A673 (cell line): Measurements from ENCODE around the gene RMDN3. TPM values are rescaled to one million over a fixed set of nuclear protein-coding genes. Genes with fewer than 3 reads are reported as not detected.

ENCODE experiments used
- BruUV-seq: library from RNA; stranded (reverse); fragments of 400-500 nt; replicated peaks from 2 replicates; lab custom pipeline; 2021; lab: Mats Ljungman, UMichigan
- CTCF ChIA-PET: fragments of 300-600 bp; sonication (Branson Sonifier 250); formaldehyde crosslinking; loops from one replicate; lab custom pipeline; 2022; ENCODE audit warnings: antibody characterized with exemption; lab: Charles Lee
- POLR2A ChIA-PET: fragments of 300-600 bp; sonication (Branson Sonifier 250); formaldehyde crosslinking; loops from one replicate; lab custom pipeline; 2022; ENCODE audit warnings: antibody characterized with exemption; ENCODE audit not compliant: low non-redundant PET; lab: Charles Lee
- DNase-seq: peaks from one replicate; pipeline ENCODE4 v3.0.0-alpha.2; 2015; ENCODE audit warnings: low spot score
- H3K27ac ChIP-seq: fragments of 200-600 bp; sonication (generic); 2 replicates; pipeline ENCODE4 v1.5.1; 2016; ENCODE audit warnings: mixed run types, low read depth, mild to moderate bottlenecking, mixed read lengths, antibody characterized with exemption, low read length; ENCODE audit not compliant: poor library complexity, severe bottlenecking
- H3K27me3 ChIP-seq: fragments of 200-600 bp; sonication (generic); replicated peaks from 2 replicates; pipeline ENCODE4 v1.6.1; 2017; ENCODE audit warnings: mixed run types, low read depth, mild to moderate bottlenecking, mixed read lengths, antibody characterized with exemption, low read length; ENCODE audit not compliant: insufficient read depth, poor library complexity
- H3K36me3 ChIP-seq: fragments of 200-600 bp; sonication (generic); 2 replicates; pipeline ENCODE4 v1.6.1; 2016; ENCODE audit warnings: mixed run types, mild to moderate bottlenecking, mixed read lengths, antibody characterized with exemption, low read length; ENCODE audit not compliant: insufficient read depth, poor library complexity, severe bottlenecking
- H3K4me1 ChIP-seq: fragments of 200-600 bp; sonication (generic); 2 replicates; pipeline ENCODE4 v1.6.1; 2017; ENCODE audit warnings: mixed run types, mild to moderate bottlenecking, mixed read lengths, antibody characterized with exemption, low read length; ENCODE audit not compliant: insufficient read depth, poor library complexity, severe bottlenecking
- H3K4me3 ChIP-seq: fragments of 200-600 bp; sonication (generic); 2 replicates; pipeline ENCODE4 v1.5.1; 2016; ENCODE audit warnings: low read depth, mixed run types, mild to moderate bottlenecking, mixed read lengths, low read length; ENCODE audit not compliant: poor library complexity, severe bottlenecking
- H3K9me3 ChIP-seq: fragments of 200-600 bp; sonication (generic); 2 replicates; pipeline ENCODE4 v1.6.1; 2016; ENCODE audit warnings: mixed run types, low read depth, mild to moderate bottlenecking, mixed read lengths, antibody characterized with exemption, low read length; ENCODE audit not compliant: poor library complexity, severe bottlenecking
- CTCF ChIP-seq: fragments of 300-800, 200-600 bp; sonication (generic); conservative IDR thresholded peaks from 2 replicates; pipeline ENCODE4 v1.5.1; 2017; ENCODE audit warnings: low read depth, mild to moderate bottlenecking, antibody characterized with exemption, low read length, moderate library complexity, mixed read lengths
- EZH2 ChIP-seq: fragments of 200-600 bp; sonication (generic); IDR thresholded peaks from 2 replicates; pipeline ENCODE4 v1.6.1; 2017; ENCODE audit warnings: borderline replicate concordance, low read depth, mild to moderate bottlenecking, mixed read lengths, antibody characterized with exemption, low read length; ENCODE audit not compliant: poor library complexity, severe bottlenecking
- intact Hi-C: fragments of 100-400 bp; cut with micrococcal nuclease; formaldehyde crosslinking; loops from one replicate; pipeline ENCODE4 v1.10.0; 2022; ENCODE audit not compliant: unreplicated experiment
- total RNA-seq: library from RNA; stranded (reverse); gene quantifications from 2 replicates; pipeline ENCODE4 v1.2.3, GENCODE V29; 2021

The RMDN3 gene
- total RNA-seq, 1 experiment from 2014 or later = 50.8 TPM

DNA sequence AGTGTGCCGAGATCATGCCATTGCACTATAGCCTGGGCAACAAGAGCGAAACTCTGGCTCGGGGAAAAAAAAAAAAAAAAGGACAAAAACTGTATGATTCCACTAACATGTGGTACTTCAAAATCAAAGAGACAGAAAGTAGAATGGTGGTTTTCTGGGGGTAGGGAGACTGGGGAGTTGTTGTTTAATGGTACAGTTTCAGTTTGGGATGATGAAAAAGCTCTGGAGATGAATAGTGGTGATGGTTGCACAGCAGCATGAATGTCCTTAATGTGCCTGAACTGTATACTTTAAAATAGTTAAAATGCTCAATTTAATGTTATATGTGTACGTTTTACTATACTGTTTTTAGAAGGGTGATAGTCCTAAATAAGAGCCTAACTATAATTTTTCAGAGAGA, 32.7 kb downstream of the RMDN3 start:
- TF ChIP-seq CTCF (no peak), EZH2 (no peak)
- no peak for DNase-seq
- Histone ChIP-seq H3K4me3 (no peak overlapping the region), H3K9me3 (no peaks in the 10 kb centered on the region), H3K27ac (no peak overlapping the region), H3K27me3 (no peaks in the 10 kb centered on the region), H3K4me1 (peaks cover 19% of the 10 kb centered on the region), H3K36me3 (peaks cover 47% of the 10 kb centered on the region)
- intact Hi-C loops = no loop called here
- no TSS peak for BruUV-seq
- ChIA-PET POLR2A (no interaction called here), CTCF (interaction anchor here (1.1 kb wide), 1 partner anchor 24 kb away, joined by 3 read pairs; no protein-coding TSS in a partner anchor)

DNA sequence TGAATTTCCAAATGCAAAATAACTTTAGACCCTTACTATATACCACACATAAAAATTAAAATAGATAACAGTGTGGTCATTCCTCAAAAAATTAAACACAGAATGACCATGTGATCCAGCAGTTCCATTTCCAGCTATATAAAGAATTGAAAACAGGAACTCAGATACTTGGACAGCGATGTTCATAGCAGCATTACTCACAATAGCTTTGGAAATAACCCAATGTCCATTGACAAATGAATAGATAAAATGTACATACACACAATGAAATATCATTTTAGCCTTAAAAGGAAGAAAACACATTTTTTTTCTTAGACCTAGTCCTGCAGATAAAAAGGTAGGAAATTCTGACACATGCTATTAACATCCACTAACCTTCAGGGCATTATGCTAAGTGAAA, 33.4 kb downstream of the RMDN3 start:
- BruUV-seq = no TSS peak
- no peaks in the 10 kb centered on the region for H3K27me3 ChIP-seq
- ChIA-PET CTCF (no interaction called here), POLR2A (no interaction called here)
- peaks cover 19% of the 10 kb centered on the region for H3K4me1 ChIP-seq
- intact Hi-C loops = no loop called here
- no peak for DNase-seq
- TF ChIP-seq CTCF (no peak), EZH2 (no peak)
- H3K9me3 ChIP-seq = no peaks in the 10 kb centered on the region
- H3K4me3 ChIP-seq = no peak overlapping the region
- H3K36me3 ChIP-seq = peaks cover 49% of the 10 kb centered on the region
- no peak overlapping the region for H3K27ac ChIP-seq

GRCh38 chr15:40716165-40716564, 38.9 kb downstream of the RMDN3 start:
- Histone ChIP-seq H3K4me1 (no peaks in the 10 kb centered on the region), H3K36me3 (peaks cover 69% of the 10 kb centered on the region), H3K4me3 (no peak overlapping the region), H3K27ac (no peak overlapping the region), H3K27me3 (no peaks in the 10 kb centered on the region), H3K9me3 (no peaks in the 10 kb centered on the region)
- BruUV-seq = no TSS peak
- ChIA-PET POLR2A (no interaction called here), CTCF (no interaction called here)
- DNase-seq = no peak
- intact Hi-C loops = no loop called here
- TF ChIP-seq EZH2 = no peak
- no peak for TF ChIP-seq CTCF
